SK-N-SH treated with all-trans-retinoic acid at 6 μM for 48 hours (cell line): ENCODE measurements around the gene AGAP1.

Experiments used
- ATAC-seq: fragments of 200-7000 bp; cut with Tn5 transposase; 3 replicates; pipeline ENCODE4 v1.9.1; 2020; ENCODE audit warnings: mild to moderate bottlenecking, moderate library complexity
- ARNTL ChIP-seq: fragments of 450-650 bp; formaldehyde crosslinking; IDR thresholded peaks from 2 replicates; pipeline ENCODE4 v1.5.0; 2020; ENCODE audit warnings: low read depth, mild to moderate bottlenecking, moderate library complexity, borderline replicate concordance
- BACH2 ChIP-seq: fragments of 250-450 bp; sonication (Bioruptor Pico); IDR thresholded peaks from 2 replicates; pipeline ENCODE4 v1.9.0; 2021; ENCODE audit warnings: mild to moderate bottlenecking, borderline replicate concordance
- CSDC2 ChIP-seq: fragments of 250-450 bp; sonication (Bioruptor Pico); IDR thresholded peaks from 2 replicates; pipeline ENCODE4 v1.5.0; 2020; ENCODE audit warnings: mild to moderate bottlenecking, moderate library complexity
- ESRRG ChIP-seq: fragments of 250-450 bp; sonication (Bioruptor Pico); IDR thresholded peaks from 2 replicates; pipeline ENCODE4 v1.6.1; 2021; ENCODE audit warnings: mild to moderate bottlenecking
- GLIS3 ChIP-seq: fragments of 250-450 bp; sonication (Bioruptor Pico); IDR thresholded peaks from 2 replicates; pipeline ENCODE4 v1.5.0; 2020; ENCODE audit warnings: mild to moderate bottlenecking, moderate library complexity
- ISL1 ChIP-seq: fragments of 250-450 bp; sonication (Bioruptor Pico); IDR thresholded peaks from 2 replicates; pipeline ENCODE4 v2.1.2; 2022; ENCODE audit warnings: mild to moderate bottlenecking, moderate library complexity
- OSR1 ChIP-seq: fragments of 250-450 bp; sonication (Bioruptor Pico); IDR thresholded peaks from 2 replicates; pipeline ENCODE4 v1.8.0; 2022; ENCODE audit warnings: moderate library complexity, mild to moderate bottlenecking, inconsistent platforms
- RARB ChIP-seq: fragments of 250-450 bp; sonication (Bioruptor Pico); IDR thresholded peaks from 2 replicates; pipeline ENCODE4 v1.8.0; 2021; ENCODE audit warnings: mild to moderate bottlenecking, moderate library complexity
- SNAI2 ChIP-seq: fragments of 250-450 bp; sonication (Bioruptor Pico); IDR thresholded peaks from 2 replicates; pipeline ENCODE4 v1.5.0; 2020; ENCODE audit warnings: mild to moderate bottlenecking, moderate library complexity
- TCF4 ChIP-seq: fragments of 250-450 bp; sonication (Bioruptor Pico); IDR thresholded peaks from 2 replicates; pipeline ENCODE4 v1.8.0; 2021; ENCODE audit warnings: mild to moderate bottlenecking, moderate library complexity, borderline replicate concordance
- TOX ChIP-seq: fragments of 250-450 bp; sonication (Bioruptor Pico); IDR thresholded peaks from 2 replicates; pipeline ENCODE4 v1.8.0; 2021; ENCODE audit warnings: mild to moderate bottlenecking, moderate library complexity, borderline replicate concordance
- ZC3H10 ChIP-seq: fragments of 250-450 bp; sonication (Bioruptor Pico); IDR thresholded peaks from 2 replicates; pipeline ENCODE4 v1.5.1; 2021; ENCODE audit warnings: mild to moderate bottlenecking, moderate library complexity
- ZFP3 ChIP-seq: fragments of 250-450 bp; sonication (Bioruptor Pico); IDR thresholded peaks from 2 replicates; pipeline ENCODE4 v1.5.0; 2020; ENCODE audit warnings: mild to moderate bottlenecking, moderate library complexity
- ZFP30 ChIP-seq: fragments of 450-650 bp; formaldehyde crosslinking; IDR thresholded peaks from 2 replicates; pipeline ENCODE4 v1.5.0; 2022; ENCODE audit warnings: mild to moderate bottlenecking, moderate library complexity
- ZNF565 ChIP-seq: fragments of 450-650 bp; formaldehyde crosslinking; conservative IDR thresholded peaks from 2 replicates; pipeline ENCODE4 v1.5.0; 2020; ENCODE audit warnings: low read depth, mild to moderate bottlenecking, moderate library complexity
- ZNF70 ChIP-seq: fragments of 450-650 bp; formaldehyde crosslinking; IDR thresholded peaks from 2 replicates; pipeline ENCODE4 v1.5.0; 2020; ENCODE audit warnings: mild to moderate bottlenecking, moderate library complexity
- ZNF8 ChIP-seq: fragments of 450-650 bp; formaldehyde crosslinking; IDR thresholded peaks from 2 replicates; pipeline ENCODE4 v1.5.0; 2020; ENCODE audit warnings: mild to moderate bottlenecking, moderate library complexity
- TF ChIP-seq, protein P1 (sequence below): fragments of 250-450 bp; sonication (Bioruptor Pico); IDR thresholded peaks from 2 replicates; pipeline ENCODE4 v1.8.0; 2020; ENCODE audit warnings: mild to moderate bottlenecking, moderate library complexity, borderline replicate concordance
- TF ChIP-seq, protein P2 (sequence below): fragments of 250-450 bp; sonication (Bioruptor Pico); IDR thresholded peaks from 2 replicates; pipeline ENCODE4 v1.5.1; 2021; ENCODE audit warnings: mild to moderate bottlenecking, moderate library complexity
- TF ChIP-seq, protein P3 (sequence below): fragments of 250-450 bp; sonication (Bioruptor Pico); IDR thresholded peaks from 2 replicates; pipeline ENCODE4 v1.8.0; 2021; ENCODE audit warnings: low read depth, mild to moderate bottlenecking, moderate library complexity, borderline replicate concordance
- TF ChIP-seq, protein P4 (sequence below): fragments of 250-450 bp; sonication (Bioruptor Pico); IDR thresholded peaks from 2 replicates; pipeline ENCODE4 v1.5.0; 2020; ENCODE audit warnings: mild to moderate bottlenecking, moderate library complexity
- TF ChIP-seq, protein P5 (sequence below): fragments of 250-450 bp; sonication (Bioruptor Pico); IDR thresholded peaks from 2 replicates; pipeline ENCODE4 v1.5.1; 2020; ENCODE audit warnings: low read depth, mild to moderate bottlenecking, moderate library complexity

AGAP1 gene

DNA sequence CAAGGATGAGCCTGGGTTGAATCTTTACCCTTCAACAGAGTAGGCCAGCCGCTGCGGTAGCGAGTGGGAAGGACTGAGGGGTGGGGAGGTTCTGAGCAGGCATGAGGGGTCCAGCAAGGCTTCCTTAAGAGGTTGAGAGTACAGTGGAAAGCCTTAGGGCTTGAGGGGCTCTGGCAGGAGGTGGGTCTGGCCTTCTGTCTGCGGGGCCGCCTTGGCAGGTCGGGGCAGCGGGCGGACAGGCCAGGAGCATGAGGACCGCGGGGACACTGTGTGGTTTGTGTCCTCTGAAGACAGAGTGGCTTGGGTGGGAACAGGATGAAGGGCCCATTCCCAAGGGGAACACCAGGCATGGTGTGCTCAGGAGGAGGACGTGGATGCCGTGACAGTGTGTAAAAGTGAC is 250.3 kb downstream of the AGAP1 start:
- no peak for TF ChIP-seq OSR1
- TF ChIP-seq CSDC2, result no peak
- TF ChIP-seq, protein P1, sequence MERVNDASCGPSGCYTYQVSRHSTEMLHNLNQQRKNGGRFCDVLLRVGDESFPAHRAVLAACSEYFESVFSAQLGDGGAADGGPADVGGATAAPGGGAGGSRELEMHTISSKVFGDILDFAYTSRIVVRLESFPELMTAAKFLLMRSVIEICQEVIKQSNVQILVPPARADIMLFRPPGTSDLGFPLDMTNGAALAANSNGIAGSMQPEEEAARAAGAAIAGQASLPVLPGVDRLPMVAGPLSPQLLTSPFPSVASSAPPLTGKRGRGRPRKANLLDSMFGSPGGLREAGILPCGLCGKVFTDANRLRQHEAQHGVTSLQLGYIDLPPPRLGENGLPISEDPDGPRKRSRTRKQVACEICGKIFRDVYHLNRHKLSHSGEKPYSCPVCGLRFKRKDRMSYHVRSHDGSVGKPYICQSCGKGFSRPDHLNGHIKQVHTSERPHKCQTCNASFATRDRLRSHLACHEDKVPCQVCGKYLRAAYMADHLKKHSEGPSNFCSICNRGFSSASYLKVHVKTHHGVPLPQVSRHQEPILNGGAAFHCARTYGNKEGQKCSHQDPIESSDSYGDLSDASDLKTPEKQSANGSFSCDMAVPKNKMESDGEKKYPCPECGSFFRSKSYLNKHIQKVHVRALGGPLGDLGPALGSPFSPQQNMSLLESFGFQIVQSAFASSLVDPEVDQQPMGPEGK (CRISPR knock-in tag), result no peak
- TF ChIP-seq, protein P2, sequence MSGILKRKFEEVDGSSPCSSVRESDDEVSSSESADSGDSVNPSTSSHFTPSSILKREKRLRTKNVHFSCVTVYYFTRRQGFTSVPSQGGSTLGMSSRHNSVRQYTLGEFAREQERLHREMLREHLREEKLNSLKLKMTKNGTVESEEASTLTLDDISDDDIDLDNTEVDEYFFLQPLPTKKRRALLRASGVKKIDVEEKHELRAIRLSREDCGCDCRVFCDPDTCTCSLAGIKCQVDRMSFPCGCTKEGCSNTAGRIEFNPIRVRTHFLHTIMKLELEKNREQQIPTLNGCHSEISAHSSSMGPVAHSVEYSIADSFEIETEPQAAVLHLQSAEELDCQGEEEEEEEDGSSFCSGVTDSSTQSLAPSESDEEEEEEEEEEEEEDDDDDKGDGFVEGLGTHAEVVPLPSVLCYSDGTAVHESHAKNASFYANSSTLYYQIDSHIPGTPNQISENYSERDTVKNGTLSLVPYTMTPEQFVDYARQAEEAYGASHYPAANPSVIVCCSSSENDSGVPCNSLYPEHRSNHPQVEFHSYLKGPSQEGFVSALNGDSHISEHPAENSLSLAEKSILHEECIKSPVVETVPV (CRISPR knock-in tag), result no peak
- TF ChIP-seq, protein P3, sequence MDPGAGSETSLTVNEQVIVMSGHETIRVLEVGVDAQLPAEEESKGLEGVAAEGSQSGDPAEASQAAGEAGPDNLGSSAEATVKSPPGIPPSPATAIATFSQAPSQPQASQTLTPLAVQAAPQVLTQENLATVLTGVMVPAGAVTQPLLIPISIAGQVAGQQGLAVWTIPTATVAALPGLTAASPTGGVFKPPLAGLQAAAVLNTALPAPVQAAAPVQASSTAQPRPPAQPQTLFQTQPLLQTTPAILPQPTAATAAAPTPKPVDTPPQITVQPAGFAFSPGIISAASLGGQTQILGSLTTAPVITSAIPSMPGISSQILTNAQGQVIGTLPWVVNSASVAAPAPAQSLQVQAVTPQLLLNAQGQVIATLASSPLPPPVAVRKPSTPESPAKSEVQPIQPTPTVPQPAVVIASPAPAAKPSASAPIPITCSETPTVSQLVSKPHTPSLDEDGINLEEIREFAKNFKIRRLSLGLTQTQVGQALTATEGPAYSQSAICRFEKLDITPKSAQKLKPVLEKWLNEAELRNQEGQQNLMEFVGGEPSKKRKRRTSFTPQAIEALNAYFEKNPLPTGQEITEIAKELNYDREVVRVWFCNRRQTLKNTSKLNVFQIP (CRISPR knock-in tag), result no peak
- TF ChIP-seq, protein P4, sequence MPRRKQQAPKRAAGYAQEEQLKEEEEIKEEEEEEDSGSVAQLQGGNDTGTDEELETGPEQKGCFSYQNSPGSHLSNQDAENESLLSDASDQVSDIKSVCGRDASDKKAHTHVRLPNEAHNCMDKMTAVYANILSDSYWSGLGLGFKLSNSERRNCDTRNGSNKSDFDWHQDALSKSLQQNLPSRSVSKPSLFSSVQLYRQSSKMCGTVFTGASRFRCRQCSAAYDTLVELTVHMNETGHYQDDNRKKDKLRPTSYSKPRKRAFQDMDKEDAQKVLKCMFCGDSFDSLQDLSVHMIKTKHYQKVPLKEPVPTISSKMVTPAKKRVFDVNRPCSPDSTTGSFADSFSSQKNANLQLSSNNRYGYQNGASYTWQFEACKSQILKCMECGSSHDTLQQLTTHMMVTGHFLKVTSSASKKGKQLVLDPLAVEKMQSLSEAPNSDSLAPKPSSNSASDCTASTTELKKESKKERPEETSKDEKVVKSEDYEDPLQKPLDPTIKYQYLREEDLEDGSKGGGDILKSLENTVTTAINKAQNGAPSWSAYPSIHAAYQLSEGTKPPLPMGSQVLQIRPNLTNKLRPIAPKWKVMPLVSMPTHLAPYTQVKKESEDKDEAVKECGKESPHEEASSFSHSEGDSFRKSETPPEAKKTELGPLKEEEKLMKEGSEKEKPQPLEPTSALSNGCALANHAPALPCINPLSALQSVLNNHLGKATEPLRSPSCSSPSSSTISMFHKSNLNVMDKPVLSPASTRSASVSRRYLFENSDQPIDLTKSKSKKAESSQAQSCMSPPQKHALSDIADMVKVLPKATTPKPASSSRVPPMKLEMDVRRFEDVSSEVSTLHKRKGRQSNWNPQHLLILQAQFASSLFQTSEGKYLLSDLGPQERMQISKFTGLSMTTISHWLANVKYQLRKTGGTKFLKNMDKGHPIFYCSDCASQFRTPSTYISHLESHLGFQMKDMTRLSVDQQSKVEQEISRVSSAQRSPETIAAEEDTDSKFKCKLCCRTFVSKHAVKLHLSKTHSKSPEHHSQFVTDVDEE (CRISPR knock-in tag), result no peak
- no peak for TF ChIP-seq ZNF8 (CRISPR knock-in tag)
- TF ChIP-seq RARB (CRISPR knock-in tag), result no peak
- no peak for TF ChIP-seq ZFP3 (CRISPR knock-in tag)
- TF ChIP-seq GLIS3 (CRISPR knock-in tag), result no peak
- no peak for TF ChIP-seq ZNF70 (CRISPR knock-in tag)
- TF ChIP-seq ISL1 (CRISPR knock-in tag), result no peak
- TF ChIP-seq, protein P5, sequence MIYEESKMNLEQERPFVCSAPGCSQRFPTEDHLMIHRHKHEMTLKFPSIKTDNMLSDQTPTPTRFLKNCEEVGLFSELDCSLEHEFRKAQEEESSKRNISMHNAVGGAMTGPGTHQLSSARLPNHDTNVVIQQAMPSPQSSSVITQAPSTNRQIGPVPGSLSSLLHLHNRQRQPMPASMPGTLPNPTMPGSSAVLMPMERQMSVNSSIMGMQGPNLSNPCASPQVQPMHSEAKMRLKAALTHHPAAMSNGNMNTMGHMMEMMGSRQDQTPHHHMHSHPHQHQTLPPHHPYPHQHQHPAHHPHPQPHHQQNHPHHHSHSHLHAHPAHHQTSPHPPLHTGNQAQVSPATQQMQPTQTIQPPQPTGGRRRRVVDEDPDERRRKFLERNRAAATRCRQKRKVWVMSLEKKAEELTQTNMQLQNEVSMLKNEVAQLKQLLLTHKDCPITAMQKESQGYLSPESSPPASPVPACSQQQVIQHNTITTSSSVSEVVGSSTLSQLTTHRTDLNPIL, result no peak
- no peak for TF ChIP-seq BACH2
- no peak for TF ChIP-seq ESRRG (CRISPR knock-in tag)
- TF ChIP-seq ARNTL, result no peak
- no peak for TF ChIP-seq ZNF565 (CRISPR knock-in tag)
- no peak for TF ChIP-seq ZC3H10 (CRISPR knock-in tag)
- no peak for TF ChIP-seq SNAI2 (CRISPR knock-in tag)
- TF ChIP-seq, all 23 proteins: peak for 0
- ATAC-seq, result no peak

DNA sequence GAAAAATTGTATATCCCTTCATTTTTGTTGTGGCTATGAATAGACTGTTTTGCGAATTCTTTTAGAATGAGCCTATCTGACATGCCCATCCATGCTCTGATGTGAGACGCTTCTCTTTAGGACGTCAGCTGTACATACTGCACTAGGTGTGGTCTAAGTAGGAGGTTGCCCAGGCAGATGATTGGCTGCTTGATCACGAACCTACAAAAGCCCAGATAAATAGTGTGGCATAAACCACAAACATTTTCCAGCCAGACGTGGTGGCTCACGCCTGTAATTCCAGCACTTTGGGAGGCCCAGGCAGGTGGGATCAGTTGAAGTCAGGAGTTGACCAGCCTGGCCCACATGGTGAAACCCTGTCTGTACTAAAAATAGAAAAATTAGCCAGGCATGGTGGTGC is 251.8 kb downstream of the AGAP1 start:
- TF ChIP-seq CSDC2 (no peak), SNAI2 (CRISPR knock-in tag) (no peak), GLIS3 (CRISPR knock-in tag) (no peak), ZNF8 (CRISPR knock-in tag) (no peak), ZFP30 (no peak), ESRRG (CRISPR knock-in tag) (no peak), ZNF70 (CRISPR knock-in tag) (no peak), ZFP3 (CRISPR knock-in tag) (no peak), TOX (no peak), OSR1 (no peak), TCF4 (CRISPR knock-in tag) (no peak), RARB (CRISPR knock-in tag) (no peak), ZNF565 (CRISPR knock-in tag) (no peak)
- TF ChIP-seq, protein P1 (CRISPR knock-in tag), result no peak
- TF ChIP-seq, protein P5, result no peak
- TF ChIP-seq, protein P4 (CRISPR knock-in tag), result no peak
- TF ChIP-seq, protein P2 (CRISPR knock-in tag), result no peak
- TF ChIP-seq, all 23 proteins: peak for 0
- no peak for ATAC-seq
